Measurements from ENCODE around the gene SLC16A3.

The SLC16A3 gene

GRCh38 chr17:82242977-82243647 is 14.3 kb downstream of the SLC16A3 start:
- TF ChIP-seq CTCF (conservative IDR thresholded peaks at IDR 0.05; ENCODE audit: low read length): no peak
- H3K4me3 ChIP-seq (ENCODE audit: low read length): no peak overlapping the region
- DNase-seq (ENCODE audit: low read depth): peak; percentile 88

GRCh38 chr17:82243648-82244412 is 15.0 kb downstream of the SLC16A3 start:
- no peak for TF ChIP-seq CTCF (conservative IDR thresholded peaks at IDR 0.05; ENCODE audit: low read length)
- no peak overlapping the region for H3K4me3 ChIP-seq (ENCODE audit: low read length)
- no peak for DNase-seq (ENCODE audit: low read depth)

GRCh38 chr17:82244413-82245133 is 15.7 kb downstream of the SLC16A3 start:
- TF ChIP-seq CTCF (conservative IDR thresholded peaks at IDR 0.05; ENCODE audit: low read length): peak; percentile 60
- no peak overlapping the region for H3K4me3 ChIP-seq (ENCODE audit: low read length)
- peak; percentile 53 for DNase-seq (ENCODE audit: low read depth)

GRCh38 chr17:82245134-82246039 is 16.5 kb downstream of the SLC16A3 start:
- no peak overlapping the region for H3K4me3 ChIP-seq (ENCODE audit: low read length)
- no peak for DNase-seq (ENCODE audit: low read depth)
- no peak for TF ChIP-seq CTCF (conservative IDR thresholded peaks at IDR 0.05; ENCODE audit: low read length)

GRCh38 chr17:82246040-82246364 is 17.2 kb downstream of the SLC16A3 start:
- H3K4me3 ChIP-seq (ENCODE audit: low read length): no peak overlapping the region
- no peak for DNase-seq (ENCODE audit: low read depth)
- no peak for TF ChIP-seq CTCF (conservative IDR thresholded peaks at IDR 0.05; ENCODE audit: low read length)

- peak; percentile 57 for DNase-seq (ENCODE audit: low read depth)
- no peak overlapping the region for H3K4me3 ChIP-seq (ENCODE audit: low read length)
- no peak for TF ChIP-seq CTCF (conservative IDR thresholded peaks at IDR 0.05; ENCODE audit: low read length)
Observed at GRCh38 chr17:82246365-82247181, 17.7 kb downstream of the SLC16A3 start.

Data from AG10803 (cell line).